ENCODE results near the gene KRTAP12-2.

The KRTAP12-2 gene, protein sequence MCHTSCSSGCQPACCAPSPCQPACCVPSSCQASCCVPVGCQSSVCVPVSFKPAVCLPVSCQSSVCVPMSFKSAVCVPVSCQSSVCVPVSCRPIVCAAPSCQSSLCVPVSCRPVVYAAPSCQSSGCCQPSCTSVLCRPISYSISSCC

DNA sequence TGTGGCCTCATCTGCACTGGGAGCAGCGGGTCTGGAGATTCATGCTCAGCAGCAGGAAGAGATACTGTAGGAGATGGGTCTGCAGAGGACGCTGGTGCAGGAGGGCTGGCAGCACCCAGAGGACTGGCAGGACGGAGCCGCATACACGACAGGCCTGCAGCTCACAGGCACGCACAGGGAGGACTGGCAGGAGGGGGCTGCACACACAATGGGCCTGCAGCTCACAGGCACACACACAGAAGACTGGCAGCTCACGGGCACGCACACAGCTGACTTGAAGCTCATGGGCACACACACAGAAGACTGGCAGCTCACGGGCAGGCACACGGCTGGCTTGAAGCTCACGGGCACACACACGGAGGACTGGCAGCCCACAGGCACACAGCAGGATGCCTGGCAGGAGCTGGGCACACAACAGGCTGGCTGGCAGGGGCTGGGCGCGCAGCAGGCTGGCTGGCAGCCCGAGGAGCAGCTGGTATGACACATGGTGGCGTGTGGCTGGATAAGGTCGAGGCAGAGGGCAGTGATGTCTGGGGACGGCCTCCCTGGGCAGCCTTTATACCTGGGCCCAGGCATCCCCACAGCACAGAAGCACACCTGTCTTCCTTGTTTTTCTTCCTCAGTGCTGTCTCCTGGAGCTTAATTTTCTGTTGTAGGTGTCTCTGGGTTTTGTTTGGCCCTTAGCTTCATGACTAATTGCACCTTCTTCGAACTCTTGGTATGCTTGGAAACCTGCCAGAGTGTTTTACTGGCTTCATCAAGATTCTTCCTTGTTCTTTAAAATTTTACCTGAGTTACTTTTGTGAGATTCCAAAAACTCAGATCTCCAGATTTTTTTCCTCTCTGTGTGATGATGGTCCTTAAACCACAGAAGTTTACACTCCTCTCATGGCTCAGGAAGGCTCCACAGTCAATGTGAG is at the start of gene KRTAP12-2:
Gene KRTAP12-2 (minus strand): TSS at position 527 of the 920 bp plus-strand sequence. CDS start 41 bp downstream, at position 486.
- Mint-ChIP-seq H3K4me3 (no peak within 1 kb of the TSS), H3K36me3 (peaks cover under 1% of the 10 kb centered on the region), H3K27ac (no peak within 1 kb of the TSS), H3K27me3 (peaks cover 47% of the 10 kb centered on the region), H3K9me3 (peaks cover 15% of the 10 kb centered on the region), H3K4me1 (no peaks in the 10 kb centered on the region)
- peak; percentile 16 for ATAC-seq

DNA sequence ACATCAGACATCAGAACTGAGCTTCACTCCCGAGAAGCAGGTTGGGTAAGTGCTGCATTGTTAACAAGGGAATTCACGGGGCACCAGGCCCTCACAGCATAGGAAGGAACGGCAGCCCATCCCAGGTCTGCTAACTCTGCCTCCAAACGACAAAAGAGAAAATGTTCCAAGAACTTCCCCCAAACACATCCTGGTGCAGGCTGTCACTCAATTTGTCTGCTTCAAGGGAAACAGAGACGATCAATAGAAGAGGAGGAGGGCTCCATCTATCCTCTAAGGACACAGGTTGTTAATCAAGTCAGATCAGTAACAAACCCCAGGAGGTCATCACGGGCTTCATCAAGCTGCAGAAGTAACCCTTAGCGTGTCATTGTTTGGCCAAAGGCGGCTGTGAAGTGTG is 48.2 kb upstream of the KRTAP12-2 start:
- Mint-ChIP-seq H3K27me3 (peaks cover 75% of the 10 kb centered on the region), H3K36me3 (no peaks in the 10 kb centered on the region), H3K9me3 (no peaks in the 10 kb centered on the region), H3K4me1 (no peaks in the 10 kb centered on the region), H3K4me3 (no peak overlapping the region), H3K27ac (no peak overlapping the region)
- no peak for ATAC-seq

DNA sequence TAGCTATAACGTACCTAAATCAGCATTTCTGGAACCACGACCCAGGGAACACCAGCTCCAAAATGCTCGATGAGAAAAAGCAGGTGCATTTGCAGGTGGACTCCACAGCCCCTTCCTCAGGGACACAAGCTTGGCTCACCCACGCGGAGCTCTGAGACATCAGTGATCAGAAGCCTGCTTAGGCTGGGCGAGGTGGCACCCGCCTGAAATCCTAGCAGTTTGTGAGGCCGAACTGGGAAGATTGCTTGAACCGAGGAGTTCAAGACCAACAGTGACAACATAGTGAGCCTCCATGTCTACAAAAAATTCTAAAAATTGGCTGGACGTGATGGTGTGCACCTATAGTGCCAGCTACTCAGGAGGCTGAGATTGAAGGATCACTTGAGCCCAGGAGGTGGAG is 47.1 kb upstream of the KRTAP12-2 start:
- Mint-ChIP-seq H3K4me3 (no peak overlapping the region), H3K27ac (no peak overlapping the region), H3K9me3 (no peaks in the 10 kb centered on the region), H3K4me1 (no peaks in the 10 kb centered on the region), H3K36me3 (no peaks in the 10 kb centered on the region), H3K27me3 (peaks cover 75% of the 10 kb centered on the region)
- no peak for ATAC-seq

DNA sequence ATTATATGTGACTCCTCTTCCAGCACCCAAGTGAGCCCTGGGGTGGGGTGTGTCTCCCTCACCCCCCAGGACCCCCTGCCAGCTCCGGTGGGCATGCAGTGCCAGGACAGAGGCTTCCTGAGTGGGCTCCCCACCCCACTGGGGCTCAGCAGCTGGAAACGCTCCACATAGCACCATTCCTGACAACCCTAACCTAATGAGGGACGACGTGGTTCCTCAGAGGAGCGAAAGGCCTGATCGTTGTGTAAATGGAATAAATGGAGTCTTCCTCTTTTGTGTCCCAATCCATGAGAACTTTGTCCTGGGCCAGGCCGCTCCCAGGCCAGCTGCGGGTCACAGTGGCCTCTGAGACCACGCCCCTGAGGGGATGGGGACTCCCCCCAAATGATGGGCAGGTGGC is 46.4 kb upstream of the KRTAP12-2 start:
- no peak for ATAC-seq
- Mint-ChIP-seq H3K4me1 (no peaks in the 10 kb centered on the region), H3K27ac (no peak overlapping the region), H3K4me3 (no peak overlapping the region), H3K9me3 (no peaks in the 10 kb centered on the region), H3K36me3 (no peaks in the 10 kb centered on the region), H3K27me3 (peaks cover 75% of the 10 kb centered on the region)

DNA sequence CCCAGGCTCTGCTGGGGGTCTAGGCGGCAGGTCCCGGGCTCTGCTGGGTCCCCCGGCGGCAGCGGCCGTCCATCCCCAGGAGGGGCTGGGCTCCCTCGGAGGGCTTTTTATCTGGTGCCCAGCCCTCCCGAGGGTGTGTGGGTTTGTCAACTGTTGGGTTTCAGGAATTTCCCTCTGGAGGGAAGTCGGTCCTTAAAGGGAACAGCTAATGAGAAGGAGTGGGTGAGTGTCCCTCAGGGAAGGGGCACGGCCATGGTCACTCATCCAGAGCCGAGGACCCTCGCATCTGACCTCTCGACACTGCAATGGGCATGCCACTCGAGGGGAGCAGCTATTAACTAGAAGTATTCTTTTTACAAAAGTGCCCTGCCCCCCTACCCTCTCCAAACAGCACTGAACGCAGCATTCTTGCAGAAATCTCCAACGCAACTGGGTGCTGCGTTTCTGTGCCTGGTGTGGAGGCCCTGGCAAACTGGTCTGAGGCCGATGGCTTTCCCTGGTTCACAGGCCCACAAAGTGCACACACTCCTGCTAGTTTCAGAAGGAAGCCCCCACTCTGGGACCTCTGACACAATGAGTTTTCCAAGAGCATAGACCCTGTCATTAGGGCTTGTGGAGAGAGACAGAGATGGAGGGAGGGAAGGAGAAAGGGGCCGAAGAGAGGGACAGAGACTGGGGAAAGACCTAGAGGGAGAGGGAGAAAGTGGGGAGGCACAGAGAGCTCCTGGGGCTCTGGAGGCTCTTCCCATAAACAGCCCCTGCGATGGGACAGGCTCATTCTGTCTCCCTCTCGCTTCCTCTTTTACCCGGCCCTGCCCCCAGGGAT is 45.7 kb upstream of the KRTAP12-2 start:
- no peak overlapping the region for H3K27ac Mint-ChIP-seq
- H3K27me3 Mint-ChIP-seq = peaks cover 78% of the 10 kb centered on the region
- H3K4me3 Mint-ChIP-seq = no peak overlapping the region

DNA sequence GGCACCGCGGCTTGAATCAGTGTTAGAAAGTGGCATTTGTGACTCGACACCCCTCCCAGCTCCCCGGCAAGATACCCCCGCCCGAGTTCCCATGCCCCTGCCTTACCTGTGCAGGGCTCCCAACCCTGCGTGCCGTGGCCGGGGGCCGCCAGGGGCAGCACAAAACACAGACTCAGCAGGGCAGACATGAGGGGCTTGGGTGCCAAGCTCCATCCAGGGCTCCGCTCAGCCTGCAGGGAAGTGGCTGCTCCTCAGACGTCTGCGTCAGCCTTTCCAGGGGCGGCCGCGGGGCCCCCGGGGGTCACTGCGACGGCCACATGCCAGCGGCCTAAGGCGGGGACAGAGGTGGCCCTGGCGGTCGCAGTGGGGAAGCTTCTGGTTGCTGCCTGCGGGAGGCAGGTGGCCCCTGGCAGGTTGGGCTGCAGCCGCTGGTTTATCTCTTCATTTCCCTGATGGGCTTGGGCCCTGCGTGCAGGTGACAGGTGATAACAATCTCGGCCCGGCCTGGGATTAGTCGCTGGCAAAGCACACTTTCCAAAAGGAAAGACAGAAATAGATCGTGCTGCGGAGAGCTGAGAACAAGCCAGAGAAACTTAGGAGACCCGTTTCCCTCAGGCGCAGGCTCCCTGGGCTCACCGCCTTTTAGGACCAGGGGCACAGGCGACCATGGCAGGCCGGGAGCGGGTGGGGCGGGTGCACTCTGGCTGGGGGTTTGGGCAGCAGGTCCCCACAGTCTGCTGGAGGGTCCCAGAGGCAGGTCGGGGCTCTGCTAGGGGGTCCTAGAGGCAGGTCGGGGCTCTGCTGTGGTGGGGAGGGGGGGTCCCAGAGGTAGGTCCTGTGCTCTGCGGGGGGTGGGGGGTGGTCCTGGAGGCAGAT is 44.8 kb upstream of the KRTAP12-2 start, which contains the start of gene TSPEAR:
Gene TSPEAR (minus strand): TSS at position 246 of the 876 bp plus-strand sequence. CDS start 58 bp downstream, at position 188.
- no peaks in the 10 kb centered on the region for H3K9me3 Mint-ChIP-seq
- no peaks in the 10 kb centered on the region for H3K4me1 Mint-ChIP-seq
- H3K27me3 Mint-ChIP-seq = peaks cover 86% of the 10 kb centered on the region
- no peak for ATAC-seq
- H3K27ac Mint-ChIP-seq = no peak within 1 kb of the TSS
- H3K4me3 Mint-ChIP-seq = no peak within 1 kb of the TSS
- H3K36me3 Mint-ChIP-seq = no peaks in the 10 kb centered on the region

More for the DNA sequence above, 45.7 kb upstream of the KRTAP12-2 start:
- no peaks in the 10 kb centered on the region for H3K4me1 Mint-ChIP-seq
- ATAC-seq = no peak
- no peaks in the 10 kb centered on the region for H3K9me3 Mint-ChIP-seq
- no peaks in the 10 kb centered on the region for H3K36me3 Mint-ChIP-seq

DNA sequence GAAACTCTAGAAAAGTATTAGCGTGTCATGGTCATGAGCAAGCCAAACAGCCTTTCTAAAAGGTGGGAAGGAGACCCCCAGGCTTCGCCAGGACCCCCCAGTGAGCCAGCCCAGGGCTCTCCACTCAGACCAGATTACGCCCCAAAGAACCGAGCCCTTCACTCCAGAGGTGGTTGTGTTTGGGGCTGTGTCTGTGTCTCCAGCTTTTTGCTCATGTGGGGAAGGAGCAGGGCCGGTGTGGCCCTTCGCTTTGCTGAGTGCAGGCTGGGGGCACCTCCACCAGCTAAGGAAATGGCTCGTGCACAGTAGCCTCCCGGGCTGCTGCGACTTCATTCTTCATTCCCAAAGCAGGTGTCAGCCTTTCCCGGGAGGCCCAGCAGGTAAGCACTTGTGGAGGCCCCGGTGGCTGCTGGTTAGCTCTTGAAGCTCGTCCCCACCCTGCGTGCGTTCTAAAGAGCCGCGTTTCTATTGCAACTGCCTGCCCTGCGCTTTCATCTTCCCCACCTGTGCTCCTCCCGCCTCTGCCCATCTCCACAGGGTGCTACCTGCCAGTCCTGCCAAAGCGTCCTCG is 44.1 kb upstream of the KRTAP12-2 start:
- H3K36me3 Mint-ChIP-seq = no peaks in the 10 kb centered on the region
- no peak overlapping the region for H3K27ac Mint-ChIP-seq
- no peak for ATAC-seq
- no peak overlapping the region for H3K4me3 Mint-ChIP-seq
- no peaks in the 10 kb centered on the region for H3K9me3 Mint-ChIP-seq
- no peaks in the 10 kb centered on the region for H3K4me1 Mint-ChIP-seq
- peaks cover 93% of the 10 kb centered on the region for H3K27me3 Mint-ChIP-seq

DNA sequence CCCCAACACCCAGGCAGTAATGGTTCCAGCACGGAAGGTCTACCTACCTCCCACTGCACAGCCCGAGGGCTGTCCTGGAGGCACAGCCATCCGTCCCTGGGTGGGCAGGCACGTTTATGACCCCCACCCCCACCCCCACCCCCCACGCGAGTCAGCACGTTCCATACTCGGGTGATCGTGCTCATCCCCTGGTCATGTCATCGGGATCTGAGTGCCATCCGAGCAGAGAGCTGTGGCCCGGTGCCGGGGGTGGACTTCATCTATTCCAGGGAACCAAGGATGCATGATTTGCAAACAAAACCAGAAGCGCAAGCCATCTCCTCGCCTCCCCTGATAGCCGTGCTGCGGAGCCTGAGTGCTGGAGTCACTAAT is 43.6 kb upstream of the KRTAP12-2 start:
- H3K9me3 Mint-ChIP-seq = no peaks in the 10 kb centered on the region
- no peak for ATAC-seq

DNA sequence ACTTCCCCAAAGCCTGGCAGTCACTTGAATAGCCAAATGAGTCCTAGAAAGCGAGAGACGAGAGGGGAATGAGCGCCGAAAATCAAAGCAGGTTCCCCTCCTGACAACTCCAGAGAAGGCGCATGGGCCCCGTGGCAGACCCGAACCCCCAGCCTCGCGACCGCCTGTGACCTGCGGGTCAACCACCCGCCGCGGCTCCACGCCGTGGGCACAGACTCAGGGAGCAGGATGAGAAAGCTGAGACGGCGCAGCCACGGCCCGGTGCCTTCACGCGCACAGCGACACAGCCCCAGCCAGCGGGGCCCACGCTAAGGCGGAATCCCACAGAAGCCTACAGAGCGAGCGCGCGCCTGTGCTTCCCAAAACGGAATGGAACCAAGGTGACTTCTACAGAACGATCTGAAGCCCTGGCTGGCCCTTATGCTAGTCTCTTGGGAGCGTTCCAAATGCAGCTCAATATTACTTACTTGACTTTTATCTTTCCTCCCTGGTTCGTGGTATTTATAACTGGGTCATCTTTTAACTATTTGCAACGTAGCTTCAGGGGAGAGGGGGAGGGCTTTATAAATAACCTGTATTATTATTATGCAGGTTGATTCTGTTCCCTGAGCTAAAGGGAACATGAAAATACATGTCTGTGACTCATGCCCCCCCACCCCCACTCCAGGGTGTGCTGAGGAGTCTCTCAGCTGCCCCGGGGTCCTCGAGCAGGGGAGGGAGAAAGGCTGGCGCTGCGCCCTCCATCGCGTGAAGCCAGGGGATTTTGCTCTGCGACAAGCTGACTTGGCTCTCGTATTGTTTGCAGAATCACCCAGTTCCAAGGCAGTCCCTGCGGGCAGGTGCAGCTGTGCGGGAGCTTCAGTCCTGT is 42.9 kb upstream of the KRTAP12-2 start:
- no peak for ATAC-seq
- no peaks in the 10 kb centered on the region for H3K36me3 Mint-ChIP-seq
- H3K9me3 Mint-ChIP-seq = no peaks in the 10 kb centered on the region

More for the DNA sequence above, 43.6 kb upstream of the KRTAP12-2 start:
- no peak overlapping the region for H3K27ac Mint-ChIP-seq
- H3K4me1 Mint-ChIP-seq = no peaks in the 10 kb centered on the region
- H3K27me3 Mint-ChIP-seq = peaks cover 99% of the 10 kb centered on the region
- H3K36me3 Mint-ChIP-seq = no peaks in the 10 kb centered on the region
- H3K4me3 Mint-ChIP-seq = no peak overlapping the region

DNA sequence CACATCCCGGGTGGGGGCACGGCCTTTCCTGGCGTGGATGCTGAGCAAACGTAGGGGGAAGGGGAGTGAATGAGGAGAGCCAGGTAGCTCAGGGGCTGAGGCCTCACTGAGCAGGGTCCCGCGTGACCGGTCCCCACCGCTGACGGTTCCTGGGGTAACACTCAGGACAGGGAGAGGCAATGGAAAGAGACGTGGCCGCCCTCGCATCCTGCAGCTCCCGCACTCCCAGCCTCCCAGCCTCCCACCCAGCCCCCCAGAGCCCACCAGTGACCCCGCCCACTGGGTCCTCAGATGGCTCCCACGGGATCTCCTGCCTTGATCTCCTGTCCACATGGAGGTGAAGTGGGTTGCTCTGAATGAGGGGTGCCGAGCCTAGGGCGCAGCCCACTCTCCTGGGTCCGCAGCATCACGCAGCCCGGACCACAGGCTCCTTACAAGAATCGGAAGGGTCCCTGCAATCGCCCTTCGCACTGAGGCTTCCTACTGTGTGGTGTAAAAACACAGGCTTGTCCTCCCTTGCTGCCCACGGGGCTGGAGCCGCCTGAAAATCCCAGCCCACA is 42.2 kb upstream of the KRTAP12-2 start:
- ATAC-seq = no peak
- no peaks in the 10 kb centered on the region for H3K9me3 Mint-ChIP-seq
- no peak overlapping the region for H3K27ac Mint-ChIP-seq
- H3K4me1 Mint-ChIP-seq = no peaks in the 10 kb centered on the region
- H3K36me3 Mint-ChIP-seq = no peaks in the 10 kb centered on the region
- H3K27me3 Mint-ChIP-seq = peaks cover 100% of the 10 kb centered on the region
- H3K4me3 Mint-ChIP-seq = no peak overlapping the region

More for the DNA sequence above, 42.9 kb upstream of the KRTAP12-2 start:
- peaks cover 100% of the 10 kb centered on the region for H3K27me3 Mint-ChIP-seq
- H3K4me3 Mint-ChIP-seq = no peak overlapping the region
- no peak overlapping the region for H3K27ac Mint-ChIP-seq
- no peaks in the 10 kb centered on the region for H3K4me1 Mint-ChIP-seq

DNA sequence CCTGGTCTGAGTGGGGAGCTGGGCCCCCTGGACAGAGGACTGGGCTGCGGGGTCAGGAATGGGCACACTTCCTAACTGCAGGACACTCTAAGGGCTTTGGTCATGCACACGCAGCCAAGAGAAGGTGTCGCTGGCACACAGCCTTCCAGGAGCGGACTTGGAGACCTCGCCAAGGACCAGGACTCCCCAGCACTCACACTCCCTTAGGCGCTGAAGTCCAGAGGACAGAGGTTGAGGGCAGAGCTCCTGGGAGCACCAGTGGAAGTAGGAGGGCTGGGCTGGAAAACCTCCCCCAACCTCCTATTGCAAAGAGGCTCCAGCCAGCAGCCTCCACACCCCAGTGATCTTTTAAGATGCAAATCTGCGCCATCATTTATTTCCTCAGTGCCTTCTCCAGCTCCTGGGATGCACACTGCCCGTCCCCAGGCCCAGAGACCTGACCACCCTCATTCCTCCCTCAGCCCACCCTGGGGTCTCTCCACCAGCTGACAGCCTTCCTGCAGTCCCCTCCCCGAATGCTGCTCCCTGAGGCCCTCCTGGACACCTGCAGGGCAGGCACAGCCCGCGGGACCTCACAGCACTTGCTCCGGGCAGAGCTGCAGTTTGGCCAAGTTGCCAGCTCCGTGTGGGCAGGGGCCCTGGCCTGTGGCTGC is 41.6 kb upstream of the KRTAP12-2 start:
- Mint-ChIP-seq H3K27me3 (peaks cover 100% of the 10 kb centered on the region), H3K4me3 (no peak overlapping the region), H3K4me1 (no peaks in the 10 kb centered on the region), H3K27ac (no peak overlapping the region), H3K9me3 (no peaks in the 10 kb centered on the region), H3K36me3 (no peaks in the 10 kb centered on the region)
- ATAC-seq = no peak

DNA sequence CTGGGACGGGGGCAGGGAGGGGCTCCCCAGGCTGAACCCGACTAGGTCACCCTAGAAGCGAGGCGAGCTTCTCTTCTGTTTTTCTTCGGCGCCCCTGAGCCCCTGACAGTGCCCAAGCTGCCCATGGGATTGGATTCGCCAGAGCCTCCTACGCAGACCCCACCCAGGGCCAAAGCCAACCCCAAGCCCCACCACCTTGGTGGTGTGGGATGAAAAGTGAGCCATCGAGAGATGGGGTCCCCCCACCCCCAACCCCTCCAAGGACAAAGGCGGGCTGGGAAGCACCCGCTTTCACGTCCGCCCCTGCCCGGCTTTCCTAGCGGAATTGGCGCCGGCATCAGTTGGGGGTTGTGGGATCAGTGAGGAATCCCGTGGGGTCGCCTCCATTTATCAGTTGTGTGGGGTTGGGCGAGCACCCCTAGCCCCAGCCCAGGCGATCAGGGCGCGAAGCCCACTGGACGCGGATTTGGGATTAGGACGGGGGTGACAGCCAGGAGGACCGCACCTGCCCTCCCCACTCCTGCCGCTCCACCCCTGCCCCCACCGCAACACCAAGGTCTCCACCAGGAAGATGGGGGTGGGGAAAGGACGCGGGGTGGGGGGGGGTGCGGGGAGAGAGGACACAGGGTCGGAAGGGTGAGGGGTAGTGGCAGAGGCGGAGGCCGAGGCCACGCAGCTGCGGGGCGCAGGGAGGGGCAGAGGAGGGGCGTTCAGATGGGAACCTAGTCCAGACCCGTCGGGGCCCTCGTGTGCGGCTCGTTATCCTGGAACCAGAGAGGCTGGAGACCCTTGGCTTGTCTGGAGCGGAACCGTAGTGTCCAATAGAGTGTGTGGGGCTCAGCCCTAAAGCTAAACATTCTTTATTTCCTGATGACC is 40.2 kb upstream of the KRTAP12-2 start:
- no peak for ATAC-seq
- no peaks in the 10 kb centered on the region for H3K4me1 Mint-ChIP-seq
- no peaks in the 10 kb centered on the region for H3K9me3 Mint-ChIP-seq
- H3K36me3 Mint-ChIP-seq = no peaks in the 10 kb centered on the region
- H3K27ac Mint-ChIP-seq = no peak overlapping the region
- H3K27me3 Mint-ChIP-seq = peaks cover 100% of the 10 kb centered on the region
- no peak overlapping the region for H3K4me3 Mint-ChIP-seq
